Esophagus squamous epithelium (tissue), 5 donors: ENCODE results near the gene CENPA. TPM values are rescaled to one million over a fixed set of nuclear protein-coding genes. Genes with fewer than 3 reads are reported as not detected.

Experiments used
- DNase-seq: peaks from one replicate; lab custom pipeline; 2025; lab: John Stamatoyannopoulos, UW
- H3K27ac ChIP-seq, 4 donors: fragments of 200-600 bp; sonication (generic); one replicate each; pipeline ENCODE4 v1.5.1; 2016 to 2019; ENCODE audit warnings: mild to moderate bottlenecking in 1 of 4
- H3K27me3 ChIP-seq, 4 donors: fragments of 200-600 bp; sonication (generic); 1 replicate in 3 of 4; 2 replicates in 1 of 4; pipeline versions ENCODE4 v1.5.1 to v1.6.0; 2017 to 2021; ENCODE audit warnings: antibody characterized with exemption in 1 of 4
- H3K36me3 ChIP-seq, 3 donors: fragments of 200-600 bp; sonication (generic); one replicate each; pipeline ENCODE4 v1.5.1; 2016 to 2019
- H3K4me1 ChIP-seq, 3 donors: fragments of 200-600 bp; sonication (generic); one replicate each; pipeline ENCODE4 v1.5.1; 2017 to 2019
- H3K4me3 ChIP-seq, 4 donors: fragments of 200-600 bp; sonication (generic); 1 replicate in 3 of 4; 2 replicates in 1 of 4; pipeline ENCODE4 v1.5.1; 2016 to 2019; ENCODE audit warnings: mild to moderate bottlenecking in 2 of 4, moderate library complexity in 1 of 4
- H3K9me3 ChIP-seq, 3 donors: fragments of 200-600 bp; sonication (generic); one replicate each; pipeline ENCODE4 v1.5.1; 2016 to 2019
- CTCF ChIP-seq, 6 experiments: fragments of 450-650 bp in 4 of 6; fragments of 200-600 bp in 2 of 6; sonication (generic) in 2 of 6; IDR thresholded peaks; one replicate each; pipeline ENCODE4 v1.5.1; 2016 to 2019; ENCODE audit warnings: antibody characterized with exemption in 6 of 6, mild to moderate bottlenecking in 4 of 6, moderate library complexity in 4 of 6
- POLR2A ChIP-seq, 4 donors: fragments of 450-650 bp; IDR thresholded peaks; one replicate each; pipeline ENCODE4 v1.6.1; 2017; ENCODE audit warnings: antibody characterized with exemption in 4 of 4, mild to moderate bottlenecking in 4 of 4, moderate library complexity in 3 of 4
- WGBS, 2 donors: methylation state at CpG; one replicate each; pipeline ENCODE4 v1.1.5; 2018; 5-methylcytosine and 5-hydroxymethylcytosine counted together
- intact Hi-C: fragments of 100-400 bp; cut with DNase I; formaldehyde crosslinking; loops from one replicate; pipeline ENCODE4 v1.15.0; 2022
- total RNA-seq, 4 donors: library from RNA; depleted of rRNA; stranded (reverse); fragments of >200 nt; gene quantifications; one replicate each; pipeline ENCODE4 v1.1.0, GENCODE V29; 2016
- donor health status: DM: yes; HTN: yes; CAD: no.

Gene CENPA
- total RNA-seq, 4 donors from 2014 or later = 3.4 to 12.4 (median 5.0) TPM

GRCh38 chr2:26740346-26740745, 45.5 kb upstream of the CENPA start:
- DNase-seq = no peak
- Histone ChIP-seq H3K36me3 (no peaks in the 10 kb centered on the region), H3K4me1 (peaks cover 0 to 8% (median 0%) of the 10 kb centered on the region in 3 donors), H3K9me3 (no peaks in the 10 kb centered on the region), H3K4me3 (no peak overlapping the region), H3K27me3 (no peaks in the 10 kb centered on the region), H3K27ac (no peak overlapping the region)
- TF ChIP-seq CTCF (IDR thresholded peaks at IDR 0.05) (no peak), POLR2A (IDR thresholded peaks at IDR 0.05) (no peak)
- 59 to 74% methylated on average over 2 to 4 of the region's 6 CpGs for WGBS, 2 donors
- intact Hi-C loops = no loop called here

- WGBS, 2 donors = 37 to 68% methylated on average over 7 to 8 of the region's 8 CpGs
- H3K4me3 ChIP-seq = no peak overlapping the region
- peaks cover 0 to 8% (median 0%) of the 10 kb centered on the region in 3 donors for H3K4me1 ChIP-seq
- no peaks in the 10 kb centered on the region for H3K9me3 ChIP-seq
- TF ChIP-seq CTCF (IDR thresholded peaks at IDR 0.05) (no peak), POLR2A (IDR thresholded peaks at IDR 0.05) (no peak)
- no peaks in the 10 kb centered on the region for H3K27me3 ChIP-seq
- no peaks in the 10 kb centered on the region for H3K36me3 ChIP-seq
- DNase-seq = no peak
- H3K27ac ChIP-seq = no peak overlapping the region
- intact Hi-C loops = no loop called here
These were observed 45.0 kb upstream of the CENPA start for GRCh38 chr2:26740890-26741302.

- intact Hi-C loops = loop anchor here (2.0 kb wide), 1 partner anchor 135 kb away; no protein-coding TSS in a partner anchor
- H3K4me3 ChIP-seq = no peak overlapping the region
- H3K9me3 ChIP-seq = no peaks in the 10 kb centered on the region
- no peak for DNase-seq
- TF ChIP-seq CTCF (IDR thresholded peaks at IDR 0.05) (no peak), POLR2A (IDR thresholded peaks at IDR 0.05) (no peak)
- H3K36me3 ChIP-seq = no peaks in the 10 kb centered on the region
- peaks cover 0 to 8% (median 0%) of the 10 kb centered on the region in 3 donors for H3K4me1 ChIP-seq
- H3K27me3 ChIP-seq = no peaks in the 10 kb centered on the region
- no peak overlapping the region for H3K27ac ChIP-seq
- 92 to 93% methylated on average over 5 to 10 of the region's 15 CpGs for WGBS, 2 donors
These were observed 43.6 kb upstream of the CENPA start for GRCh38 chr2:26742048-26742770.

GRCh38 chr2:26743852-26744251, 42.0 kb upstream of the CENPA start:
- Histone ChIP-seq H3K9me3 (no peaks in the 10 kb centered on the region), H3K36me3 (no peaks in the 10 kb centered on the region), H3K4me1 (peaks cover 0 to 8% (median 0%) of the 10 kb centered on the region in 3 donors), H3K27me3 (no peaks in the 10 kb centered on the region), H3K4me3 (no peak overlapping the region), H3K27ac (no peak overlapping the region)
- intact Hi-C loops = loop anchor here (2.0 kb wide), 1 partner anchor 137 kb away; no protein-coding TSS in a partner anchor
- 85 to 89% methylated on average over 2 of the region's 3 CpGs for WGBS, 2 donors
- TF ChIP-seq CTCF (IDR thresholded peaks at IDR 0.05) = no peak
- DNase-seq = no peak

- intact Hi-C loops = no loop called here
- peaks cover 0 to 14% (median 0%) of the 10 kb centered on the region in 3 donors for H3K4me1 ChIP-seq
- WGBS, 2 donors = 80 to 81% methylated on average over 2 to 3 of the region's 3 CpGs
- no peaks in the 10 kb centered on the region for H3K27me3 ChIP-seq
- no peak overlapping the region for H3K27ac ChIP-seq
- TF ChIP-seq CTCF (IDR thresholded peaks at IDR 0.05) = no peak
- no peak for DNase-seq
- H3K9me3 ChIP-seq = no peaks in the 10 kb centered on the region
- H3K4me3 ChIP-seq = no peak overlapping the region
- no peaks in the 10 kb centered on the region for H3K36me3 ChIP-seq
These were observed 40.9 kb upstream of the CENPA start for GRCh38 chr2:26744953-26745352.
